Neural cell (in vitro differentiated cells): ENCODE results near the gene CCDC40.

Experiments
- EZH2 ChIP-seq: fragments of 200-600, 300-800 bp; shearing (Covaris generic), sonication (generic); IDR thresholded peaks from 2 replicates; pipeline ENCODE4 v1.6.1; 2014; ENCODE audit warnings: antibody characterized with exemption, low read length, borderline replicate concordance, mild to moderate bottlenecking; ENCODE audit not compliant: insufficient read depth, poor library complexity, severe bottlenecking
- POLR2AphosphoS5 ChIP-seq: IDR thresholded peaks from 2 replicates; pipeline ENCODE4 v1.6.1; 2012
- SMC3 ChIP-seq: fragments of 450-650 bp; conservative IDR thresholded peaks from 2 replicates; pipeline ENCODE4 v1.6.1; 2014; ENCODE audit warnings: antibody characterized with exemption, mild to moderate bottlenecking, moderate library complexity; ENCODE audit not compliant: poor library complexity
- TF ChIP-seq, protein P1 (sequence below): fragments of 450-650 bp; IDR thresholded peaks from 2 replicates; pipeline ENCODE4 v1.5.1; 2014; ENCODE audit warnings: antibody characterized with exemption, mild to moderate bottlenecking, moderate library complexity; ENCODE audit not compliant: poor library complexity, severe bottlenecking

DNA sequence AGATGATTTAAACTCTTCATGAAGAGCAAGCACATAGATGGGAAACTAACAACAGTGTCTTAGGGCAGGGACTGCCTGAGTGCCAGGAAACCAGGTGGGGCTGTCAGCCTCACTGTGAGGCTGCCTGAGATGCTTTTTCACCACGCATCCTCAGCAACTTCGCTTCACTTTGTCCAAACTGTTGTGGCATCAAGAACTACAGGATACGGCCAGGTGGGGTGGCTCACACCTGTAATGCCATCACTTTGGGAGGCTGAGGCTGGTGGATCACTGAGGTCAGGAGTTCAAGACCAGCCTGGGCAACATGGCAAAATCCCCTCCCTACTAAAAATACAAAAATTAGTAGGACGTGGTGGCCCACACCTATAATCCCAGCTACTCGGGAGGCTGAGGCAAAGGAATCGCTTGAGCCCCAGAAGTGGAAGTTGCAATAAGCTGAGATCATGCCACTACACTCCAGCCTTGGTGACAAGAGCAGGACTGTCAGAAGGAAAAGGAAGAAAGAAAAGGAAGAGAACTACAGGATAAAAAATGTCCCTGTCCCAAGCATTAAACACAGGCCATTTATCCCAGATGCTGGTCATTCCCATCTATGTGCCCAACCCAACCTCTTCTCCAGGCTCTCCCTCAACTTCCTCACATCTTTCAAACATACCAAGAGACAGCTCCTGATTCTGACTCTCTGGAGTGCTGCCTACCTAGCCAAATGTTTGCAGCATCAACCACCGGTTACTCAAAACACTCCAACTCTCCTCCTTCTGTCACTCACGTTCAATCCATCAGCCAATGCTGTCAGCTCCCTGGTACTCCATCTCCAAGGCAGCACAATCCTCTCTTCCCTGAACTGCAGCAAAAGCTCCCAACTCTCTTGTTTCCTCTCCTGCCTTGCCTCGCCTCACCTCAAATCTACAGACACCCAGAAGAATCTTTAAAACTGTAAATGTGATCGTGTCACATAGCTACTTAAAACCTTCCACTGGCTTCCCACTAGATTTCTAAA, 108.9 kb downstream of the CCDC40 start:
- TF ChIP-seq POLR2AphosphoS5 (no peak), SMC3 (no peak), EZH2 (no peak)
- TF ChIP-seq, protein P1, sequence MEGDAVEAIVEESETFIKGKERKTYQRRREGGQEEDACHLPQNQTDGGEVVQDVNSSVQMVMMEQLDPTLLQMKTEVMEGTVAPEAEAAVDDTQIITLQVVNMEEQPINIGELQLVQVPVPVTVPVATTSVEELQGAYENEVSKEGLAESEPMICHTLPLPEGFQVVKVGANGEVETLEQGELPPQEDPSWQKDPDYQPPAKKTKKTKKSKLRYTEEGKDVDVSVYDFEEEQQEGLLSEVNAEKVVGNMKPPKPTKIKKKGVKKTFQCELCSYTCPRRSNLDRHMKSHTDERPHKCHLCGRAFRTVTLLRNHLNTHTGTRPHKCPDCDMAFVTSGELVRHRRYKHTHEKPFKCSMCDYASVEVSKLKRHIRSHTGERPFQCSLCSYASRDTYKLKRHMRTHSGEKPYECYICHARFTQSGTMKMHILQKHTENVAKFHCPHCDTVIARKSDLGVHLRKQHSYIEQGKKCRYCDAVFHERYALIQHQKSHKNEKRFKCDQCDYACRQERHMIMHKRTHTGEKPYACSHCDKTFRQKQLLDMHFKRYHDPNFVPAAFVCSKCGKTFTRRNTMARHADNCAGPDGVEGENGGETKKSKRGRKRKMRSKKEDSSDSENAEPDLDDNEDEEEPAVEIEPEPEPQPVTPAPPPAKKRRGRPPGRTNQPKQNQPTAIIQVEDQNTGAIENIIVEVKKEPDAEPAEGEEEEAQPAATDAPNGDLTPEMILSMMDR, result no peak
